ENCODE measurements around the gene USH2A.

DNA sequence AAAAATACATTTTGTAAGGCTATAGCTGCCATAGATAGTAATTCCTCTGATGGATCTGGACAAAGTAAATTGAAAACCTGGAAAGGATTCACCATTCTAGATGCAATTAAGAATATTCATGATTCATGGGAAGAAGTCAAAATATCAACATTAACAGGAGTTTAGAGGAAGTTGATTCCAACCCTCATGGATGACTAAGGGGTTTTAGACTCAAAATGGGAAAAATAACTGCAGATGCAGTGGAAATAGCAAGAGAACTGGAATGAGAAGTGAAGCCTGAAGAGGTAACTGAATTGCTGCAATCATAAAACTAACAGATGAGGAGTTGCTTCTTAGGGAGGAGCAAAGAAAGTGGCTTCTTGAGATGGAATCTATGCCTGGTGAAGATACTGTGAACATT lies 625.4 kb downstream of the USH2A start:
- no peak for TF ChIP-seq POLR2A (IDR thresholded peaks at IDR 0.05)
- TF ChIP-seq, protein P1, sequence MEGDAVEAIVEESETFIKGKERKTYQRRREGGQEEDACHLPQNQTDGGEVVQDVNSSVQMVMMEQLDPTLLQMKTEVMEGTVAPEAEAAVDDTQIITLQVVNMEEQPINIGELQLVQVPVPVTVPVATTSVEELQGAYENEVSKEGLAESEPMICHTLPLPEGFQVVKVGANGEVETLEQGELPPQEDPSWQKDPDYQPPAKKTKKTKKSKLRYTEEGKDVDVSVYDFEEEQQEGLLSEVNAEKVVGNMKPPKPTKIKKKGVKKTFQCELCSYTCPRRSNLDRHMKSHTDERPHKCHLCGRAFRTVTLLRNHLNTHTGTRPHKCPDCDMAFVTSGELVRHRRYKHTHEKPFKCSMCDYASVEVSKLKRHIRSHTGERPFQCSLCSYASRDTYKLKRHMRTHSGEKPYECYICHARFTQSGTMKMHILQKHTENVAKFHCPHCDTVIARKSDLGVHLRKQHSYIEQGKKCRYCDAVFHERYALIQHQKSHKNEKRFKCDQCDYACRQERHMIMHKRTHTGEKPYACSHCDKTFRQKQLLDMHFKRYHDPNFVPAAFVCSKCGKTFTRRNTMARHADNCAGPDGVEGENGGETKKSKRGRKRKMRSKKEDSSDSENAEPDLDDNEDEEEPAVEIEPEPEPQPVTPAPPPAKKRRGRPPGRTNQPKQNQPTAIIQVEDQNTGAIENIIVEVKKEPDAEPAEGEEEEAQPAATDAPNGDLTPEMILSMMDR (IDR thresholded peaks at IDR 0.05) = no peak
